ENCODE results near the gene LENG8. TPM values are rescaled to one million over a fixed set of nuclear protein-coding genes. Genes with fewer than 3 reads are reported as not detected.

Gene LENG8
- total and polyA plus RNA-seq, 10 of the 15 experiments (the other 5 are each of a cell fraction or from before 2014, with no cell fraction given) = 2.3 to 145 (median 34.4) TPM

DNA sequence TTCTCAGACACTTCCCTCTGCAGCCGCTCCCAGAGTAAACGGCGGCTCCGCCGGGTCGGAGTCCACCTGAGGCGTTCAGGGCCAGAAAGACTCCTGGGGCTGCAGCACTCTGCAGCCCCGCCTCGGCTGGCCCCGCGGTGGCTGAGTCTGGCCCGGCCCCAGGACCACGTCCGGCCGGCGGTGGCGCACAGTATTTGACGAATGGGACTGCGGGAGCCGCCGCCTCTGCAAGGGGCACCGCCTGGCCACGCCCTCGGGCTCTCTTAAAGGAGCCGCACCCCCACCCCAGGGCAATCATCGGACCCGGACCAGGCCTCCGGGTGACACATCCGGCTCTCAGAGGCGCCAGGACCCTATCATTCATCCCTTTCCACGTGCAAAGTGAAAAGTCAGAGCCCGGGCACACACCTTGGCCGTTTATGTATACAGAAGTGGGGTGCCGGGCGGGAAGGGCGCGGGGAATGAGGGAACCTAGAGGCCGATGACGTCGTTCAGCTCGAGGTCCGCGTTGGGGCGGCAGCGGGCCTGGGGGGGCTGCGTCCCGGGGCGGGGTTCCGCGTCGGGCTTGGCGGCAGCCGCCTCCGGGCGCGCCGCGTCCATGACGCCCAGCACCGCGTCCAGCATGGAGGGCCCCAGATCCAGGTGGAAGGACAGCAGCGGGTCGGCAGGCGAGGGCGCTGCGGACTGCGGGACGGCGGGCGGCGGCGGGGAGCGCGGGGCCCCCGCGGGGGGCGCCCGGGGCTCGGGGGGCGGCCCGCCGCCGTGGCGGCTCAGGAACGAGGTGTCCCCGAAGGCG lies 15.8 kb downstream of the LENG8 start (continued):
- TF ChIP-seq BHLHE40 (IDR thresholded peaks at IDR 0.05; ENCODE audit: borderline replicate concordance in 1 of 2, low read depth in 2 of 2, low read length in 1 of 2) (0 out of 4 replicates have a peak, but pooled peaks of 1 of the 2 experiments have one; percentile 7), MYB (IDR thresholded peaks at IDR 0.05; ENCODE audit: borderline replicate concordance, low read depth, low read length) (no peak), EZH2 (IDR thresholded peaks at IDR 0.05; ENCODE audit: borderline replicate concordance, control insufficient read depth, low read depth, low read length) (no peak), RFX5 (IDR thresholded peaks at IDR 0.05; ENCODE audit: low read depth, low read length) (no peak), KDM1A (IDR thresholded peaks at IDR 0.05; ENCODE audit: borderline replicate concordance) (no peak), KAT2A (conservative IDR thresholded peaks at IDR 0.05; ENCODE audit: control insufficient read depth, low read depth, low read length) (no peak), CBX5 (IDR thresholded peaks at IDR 0.05; ENCODE audit: low read depth) (no peak), CBFB (IDR thresholded peaks at IDR 0.05; ENCODE audit: low read depth) (no peak), SMAD5 (IDR thresholded peaks at IDR 0.05; ENCODE audit: low read depth) (no peak), SREBF1 (IDR thresholded peaks at IDR 0.05; ENCODE audit: low read length) (no peak), BACH1 (IDR thresholded peaks at IDR 0.05; ENCODE audit: borderline replicate concordance) (0 out of 2 replicates have a peak, but pooled peaks have one; percentile 18), RAD21 (IDR thresholded peaks at IDR 0.05; ENCODE audit: insufficient read depth, low read depth, low read length) (no peak), HDGF (IDR thresholded peaks at IDR 0.05) (no peak), POLR2A (IDR thresholded peaks at IDR 0.05; ENCODE audit: low read depth, low read length) (peak; percentile 77), KLF5 (IDR thresholded peaks at IDR 0.05; ENCODE audit: partially characterized antibody) (peak; percentile 45), SPI1 (IDR thresholded peaks at IDR 0.05; ENCODE audit: borderline replicate concordance, insufficient read depth, low read depth, low read length) (no peak), DPF2 (IDR thresholded peaks at IDR 0.05) (0 out of 2 replicates have a peak, but pooled peaks have one; percentile 46), IKZF1 (conservative IDR thresholded peaks at IDR 0.05) (peak; percentile 50; the same call in 1 of the 2 replicates)
- TF ChIP-seq, protein P1, sequence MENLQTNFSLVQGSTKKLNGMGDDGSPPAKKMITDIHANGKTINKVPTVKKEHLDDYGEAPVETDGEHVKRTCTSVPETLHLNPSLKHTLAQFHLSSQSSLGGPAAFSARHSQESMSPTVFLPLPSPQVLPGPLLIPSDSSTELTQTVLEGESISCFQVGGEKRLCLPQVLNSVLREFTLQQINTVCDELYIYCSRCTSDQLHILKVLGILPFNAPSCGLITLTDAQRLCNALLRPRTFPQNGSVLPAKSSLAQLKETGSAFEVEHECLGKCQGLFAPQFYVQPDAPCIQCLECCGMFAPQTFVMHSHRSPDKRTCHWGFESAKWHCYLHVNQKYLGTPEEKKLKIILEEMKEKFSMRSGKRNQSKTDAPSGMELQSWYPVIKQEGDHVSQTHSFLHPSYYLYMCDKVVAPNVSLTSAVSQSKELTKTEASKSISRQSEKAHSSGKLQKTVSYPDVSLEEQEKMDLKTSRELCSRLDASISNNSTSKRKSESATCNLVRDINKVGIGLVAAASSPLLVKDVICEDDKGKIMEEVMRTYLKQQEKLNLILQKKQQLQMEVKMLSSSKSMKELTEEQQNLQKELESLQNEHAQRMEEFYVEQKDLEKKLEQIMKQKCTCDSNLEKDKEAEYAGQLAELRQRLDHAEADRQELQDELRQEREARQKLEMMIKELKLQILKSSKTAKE (IDR thresholded peaks at IDR 0.05; ENCODE audit: low read depth, poor library complexity, severe bottlenecking) = no peak
- TF ChIP-seq, protein P2, sequence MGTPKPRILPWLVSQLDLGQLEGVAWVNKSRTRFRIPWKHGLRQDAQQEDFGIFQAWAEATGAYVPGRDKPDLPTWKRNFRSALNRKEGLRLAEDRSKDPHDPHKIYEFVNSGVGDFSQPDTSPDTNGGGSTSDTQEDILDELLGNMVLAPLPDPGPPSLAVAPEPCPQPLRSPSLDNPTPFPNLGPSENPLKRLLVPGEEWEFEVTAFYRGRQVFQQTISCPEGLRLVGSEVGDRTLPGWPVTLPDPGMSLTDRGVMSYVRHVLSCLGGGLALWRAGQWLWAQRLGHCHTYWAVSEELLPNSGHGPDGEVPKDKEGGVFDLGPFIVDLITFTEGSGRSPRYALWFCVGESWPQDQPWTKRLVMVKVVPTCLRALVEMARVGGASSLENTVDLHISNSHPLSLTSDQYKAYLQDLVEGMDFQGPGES (IDR thresholded peaks at IDR 0.05) = no peak
- TF ChIP-seq, protein P3, sequence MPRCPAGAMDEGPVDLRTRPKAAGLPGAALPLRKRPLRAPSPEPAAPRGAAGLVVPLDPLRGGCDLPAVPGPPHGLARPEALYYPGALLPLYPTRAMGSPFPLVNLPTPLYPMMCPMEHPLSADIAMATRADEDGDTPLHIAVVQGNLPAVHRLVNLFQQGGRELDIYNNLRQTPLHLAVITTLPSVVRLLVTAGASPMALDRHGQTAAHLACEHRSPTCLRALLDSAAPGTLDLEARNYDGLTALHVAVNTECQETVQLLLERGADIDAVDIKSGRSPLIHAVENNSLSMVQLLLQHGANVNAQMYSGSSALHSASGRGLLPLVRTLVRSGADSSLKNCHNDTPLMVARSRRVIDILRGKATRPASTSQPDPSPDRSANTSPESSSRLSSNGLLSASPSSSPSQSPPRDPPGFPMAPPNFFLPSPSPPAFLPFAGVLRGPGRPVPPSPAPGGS (IDR thresholded peaks at IDR 0.05; ENCODE audit: borderline replicate concordance, insufficient read depth, low read depth, low read length, poor library complexity, severe bottlenecking) = no peak
- TF ChIP-seq, protein P4, sequence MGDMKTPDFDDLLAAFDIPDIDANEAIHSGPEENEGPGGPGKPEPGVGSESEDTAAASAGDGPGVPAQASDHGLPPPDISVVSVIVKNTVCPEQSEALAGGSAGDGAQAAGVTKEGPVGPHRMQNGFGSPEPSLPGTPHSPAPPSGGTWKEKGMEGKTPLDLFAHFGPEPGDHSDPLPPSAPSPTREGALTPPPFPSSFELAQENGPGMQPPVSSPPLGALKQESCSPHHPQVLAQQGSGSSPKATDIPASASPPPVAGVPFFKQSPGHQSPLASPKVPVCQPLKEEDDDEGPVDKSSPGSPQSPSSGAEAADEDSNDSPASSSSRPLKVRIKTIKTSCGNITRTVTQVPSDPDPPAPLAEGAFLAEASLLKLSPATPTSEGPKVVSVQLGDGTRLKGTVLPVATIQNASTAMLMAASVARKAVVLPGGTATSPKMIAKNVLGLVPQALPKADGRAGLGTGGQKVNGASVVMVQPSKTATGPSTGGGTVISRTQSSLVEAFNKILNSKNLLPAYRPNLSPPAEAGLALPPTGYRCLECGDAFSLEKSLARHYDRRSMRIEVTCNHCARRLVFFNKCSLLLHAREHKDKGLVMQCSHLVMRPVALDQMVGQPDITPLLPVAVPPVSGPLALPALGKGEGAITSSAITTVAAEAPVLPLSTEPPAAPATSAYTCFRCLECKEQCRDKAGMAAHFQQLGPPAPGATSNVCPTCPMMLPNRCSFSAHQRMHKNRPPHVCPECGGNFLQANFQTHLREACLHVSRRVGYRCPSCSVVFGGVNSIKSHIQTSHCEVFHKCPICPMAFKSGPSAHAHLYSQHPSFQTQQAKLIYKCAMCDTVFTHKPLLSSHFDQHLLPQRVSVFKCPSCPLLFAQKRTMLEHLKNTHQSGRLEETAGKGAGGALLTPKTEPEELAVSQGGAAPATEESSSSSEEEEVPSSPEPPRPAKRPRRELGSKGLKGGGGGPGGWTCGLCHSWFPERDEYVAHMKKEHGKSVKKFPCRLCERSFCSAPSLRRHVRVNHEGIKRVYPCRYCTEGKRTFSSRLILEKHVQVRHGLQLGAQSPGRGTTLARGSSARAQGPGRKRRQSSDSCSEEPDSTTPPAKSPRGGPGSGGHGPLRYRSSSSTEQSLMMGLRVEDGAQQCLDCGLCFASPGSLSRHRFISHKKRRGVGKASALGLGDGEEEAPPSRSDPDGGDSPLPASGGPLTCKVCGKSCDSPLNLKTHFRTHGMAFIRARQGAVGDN (IDR thresholded peaks at IDR 0.05) = peak; percentile 30; the same call in 1 of the 2 replicates

Data from GM12878 (cell line).